Endothelial cell of umbilical vein (primary cell): Measurements from ENCODE around the gene RPS6KL1. TPM values are rescaled to one million over a fixed set of nuclear protein-coding genes. Genes with fewer than 3 reads are reported as not detected.

Experiments
- BruUV-seq: library from RNA; stranded (reverse); fragments of 400-500 nt; replicated peaks from 2 replicates; lab custom pipeline; 2021; lab: Mats Ljungman, UMichigan
- CTCF ChIA-PET: fragments of 300-600, 350-600 bp; sonication (Branson Sonifier 250); formaldehyde crosslinking; loops from one replicate; lab custom pipeline; 2021; ENCODE audit warnings: antibody characterized with exemption, inconsistent platforms; lab: Charles Lee
- POLR2A ChIA-PET: fragments of 300-600, 350-600 bp; sonication (Branson Sonifier 250); formaldehyde crosslinking; loops from one replicate; lab custom pipeline; 2021; ENCODE audit warnings: antibody characterized with exemption, inconsistent platforms; lab: Charles Lee
- DNase-seq: peaks from one replicate; pipeline ENCODE4 v3.0.0-alpha.2; 2011; ENCODE audit warnings: low read depth, low spot score
- FAIRE-seq: peaks from 2 replicates; lab custom pipeline; 2011; peaks lifted over from hg19 to GRCh38; lab: Jason Lieb, UNC
- H2AFZ ChIP-seq: 2 replicates; pipeline ENCODE4 v1.6.0; 2012; ENCODE audit warnings: low read depth, low read length, control low read depth, inconsistent platforms
- H3K27ac ChIP-seq: 2 replicates; pipeline ENCODE4 v1.5.1; 2011; ENCODE audit warnings: low read depth, mild to moderate bottlenecking, control low read depth, low read length, moderate library complexity; ENCODE audit not compliant: insufficient read depth
- H3K27me3 ChIP-seq, 2 experiments: 2 replicates each; pipeline versions ENCODE4 v1.6.0 to v1.6.1; 2011; ENCODE audit warnings: low read length in 2 of 2, mixed read lengths in 1 of 2; ENCODE audit not compliant: control insufficient read depth in 2 of 2, insufficient read depth in 2 of 2
- H3K36me3 ChIP-seq, 2 experiments: 2 replicates in 1 of 2; 3 replicates in 1 of 2; pipeline ENCODE4 v1.5.1; 2011; ENCODE audit warnings: low read length in 2 of 2, mild to moderate bottlenecking in 1 of 2, moderate library complexity in 1 of 2; ENCODE audit not compliant: control insufficient read depth in 2 of 2, insufficient read depth in 2 of 2; ENCODE audit errors: extremely low read depth in 1 of 2
- H3K4me1 ChIP-seq: 3 replicates; pipeline ENCODE4 v1.5.1; 2011; ENCODE audit warnings: mild to moderate bottlenecking, low read length; ENCODE audit not compliant: control insufficient read depth, insufficient read depth; ENCODE audit errors: extremely low read depth
- H3K4me2 ChIP-seq: 2 replicates; pipeline ENCODE4 v1.6.1; 2011; ENCODE audit warnings: low read length, control low read depth, mixed read lengths; ENCODE audit not compliant: insufficient read depth
- H3K4me3 ChIP-seq, 3 experiments: fragments of 200-600 bp in 1 of 3; sonication (generic), shearing (Covaris generic) in 1 of 3; replicated peaks in 1 of 3; 2 replicates each; pipeline ENCODE4 v1.5.1; 2011 to 2016; ENCODE audit warnings: control low read depth in 3 of 3, low read length in 3 of 3, mild to moderate bottlenecking in 2 of 3, inconsistent platforms in 1 of 3, low read depth in 1 of 3, moderate library complexity in 1 of 3; ENCODE audit not compliant: insufficient read depth in 1 of 3
- H3K79me2 ChIP-seq: 2 replicates; pipeline ENCODE4 v1.6.0; 2012; ENCODE audit warnings: low read length, inconsistent platforms; ENCODE audit not compliant: control insufficient read depth, insufficient read depth
- H3K9ac ChIP-seq: replicated peaks from 2 replicates; pipeline ENCODE3; 2011; ENCODE audit warnings: low read length, control low read depth; ENCODE audit not compliant: insufficient read depth; ENCODE audit errors: extremely low read depth
- H3K9me1 ChIP-seq: replicated peaks from 3 replicates; pipeline ENCODE4 v1.6.0; 2011; ENCODE audit warnings: mild to moderate bottlenecking, low read length; ENCODE audit not compliant: control insufficient read depth, insufficient read depth; ENCODE audit errors: extremely low read depth
- H3K9me3 ChIP-seq: replicated peaks from 2 replicates; pipeline ENCODE4 v1.5.1; 2012; ENCODE audit warnings: low read length, inconsistent platforms; ENCODE audit not compliant: control insufficient read depth, insufficient read depth
- H4K20me1 ChIP-seq: replicated peaks from 2 replicates; pipeline ENCODE3; 2011; ENCODE audit warnings: mild to moderate bottlenecking, low read length; ENCODE audit not compliant: control insufficient read depth, insufficient read depth; ENCODE audit errors: extremely low read depth
- MYC ChIP-seq: IDR thresholded peaks from one replicate; pipeline ENCODE4 v1.6.1; 2011; ENCODE audit warnings: mild to moderate bottlenecking, low read depth, low read length
- POLR2A ChIP-seq: IDR thresholded peaks from 2 replicates; pipeline ENCODE4 v1.6.1; 2012; ENCODE audit warnings: low read depth, mild to moderate bottlenecking, control low read depth, low read length
- POLR2AphosphoS5 ChIP-seq: IDR thresholded peaks from 2 replicates; pipeline ENCODE4 v1.6.1; 2012; ENCODE audit warnings: low read depth, mild to moderate bottlenecking, control low read depth, low read length, moderate library complexity; ENCODE audit not compliant: insufficient read depth
- dilution Hi-C: fragments of 300-500 bp; cut with MboI; formaldehyde crosslinking; loops from one replicate; pipeline ENCODE4 v1.15.0; 2019; ENCODE audit warnings: low sequenced_read_pairs; ENCODE audit not compliant: extremely low pct_ligation_motif_present
- intact Hi-C: fragments of 100-400 bp; cut with micrococcal nuclease; formaldehyde crosslinking; loops from one replicate; pipeline ENCODE4 v1.10.0; 2022
- polyA plus RNA-seq, 4 experiments: library from polyadenylated mRNA; depleted of rRNA in 3 of 4; stranded (reverse) in 3 of 4; unstranded in 1 of 4; fragments of >200 nt; gene quantifications; 2 replicates each; pipeline versions ENCODE4 v1.2.1 to v1.2.3, GENCODE V29; 2011 to 2012; ENCODE audit warnings: missing spikeins in 1 of 4
- total RNA-seq: library from RNA; stranded (reverse); gene quantifications from 2 replicates; pipeline ENCODE4 v1.2.3, GENCODE V29; 2021
- TF ChIP-seq, protein P1 (sequence below): IDR thresholded peaks from 2 replicates; pipeline ENCODE4 v1.6.1; 2011; ENCODE audit not compliant: insufficient read depth, insufficient read length
- TF ChIP-seq, protein P2 (sequence below), 2 donors: IDR thresholded peaks; 1 replicate in 1 of 2; 2 replicates in 1 of 2; pipeline ENCODE4 v1.5.1; 2011; ENCODE audit warnings: low read length in 2 of 2, mild to moderate bottlenecking in 2 of 2, moderate library complexity in 2 of 2, control low read depth in 1 of 2, inconsistent platforms in 1 of 2, low read depth in 1 of 2; ENCODE audit not compliant: insufficient read depth in 1 of 2; ENCODE audit errors: extremely low read depth in 1 of 2

The RPS6KL1 gene
- total and polyA plus RNA-seq, 2 donors (not counting 3 experiments of a cell fraction or from before 2014, with no cell fraction given), result 10.2 to 23.8 TPM

DNA sequence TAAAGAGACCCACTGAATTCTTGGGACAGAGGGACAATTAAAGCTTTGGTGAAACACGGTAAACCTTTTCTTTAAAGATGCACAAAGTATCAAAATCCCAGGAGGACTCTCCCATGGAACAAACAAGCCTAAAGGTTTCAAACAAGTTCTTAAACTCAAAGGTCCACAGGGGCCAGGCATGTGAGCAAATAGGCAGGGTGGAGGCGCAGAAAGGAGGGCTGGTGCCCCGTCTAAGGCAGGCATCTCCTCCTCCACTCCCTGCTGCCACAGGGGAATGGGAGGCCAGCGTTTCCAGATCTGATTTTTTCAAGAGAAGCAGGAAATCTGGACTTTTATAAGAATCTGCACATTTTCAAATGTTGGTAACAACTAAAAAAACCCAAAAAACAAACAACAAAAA, 7.6 kb downstream of the RPS6KL1 start:
- Histone ChIP-seq H3K4me3 (no peak overlapping the region), H3K79me2 (no peaks in the 10 kb centered on the region), H3K9ac (no peak overlapping the region), H3K4me2 (no peak overlapping the region), H3K4me1 (peaks cover 2% of the 10 kb centered on the region), H3K9me3 (no peaks in the 10 kb centered on the region), H3K36me3 (no peaks in the 10 kb centered on the region), H3K9me1 (no peaks in the 10 kb centered on the region), H2AFZ (no peak overlapping the region), H4K20me1 (no peaks in the 10 kb centered on the region), H3K27me3 (no peaks in the 10 kb centered on the region), H3K27ac (no peak overlapping the region)
- DNase-seq, result no peak
- TF ChIP-seq MYC (no peak), POLR2AphosphoS5 (no peak), POLR2A (no peak)
- no TSS peak for BruUV-seq
- intact Hi-C loops, result no loop called here
- no peak for FAIRE-seq
- ChIA-PET CTCF (interaction anchor here (1.6 to 4.5 kb wide), 3 partner anchors 24 to 174 kb away, joined by 3 to 53 read pairs (median 5); no protein-coding TSS in a partner anchor), POLR2A (no interaction called here)
- dilution Hi-C loops, result no loop called here

DNA sequence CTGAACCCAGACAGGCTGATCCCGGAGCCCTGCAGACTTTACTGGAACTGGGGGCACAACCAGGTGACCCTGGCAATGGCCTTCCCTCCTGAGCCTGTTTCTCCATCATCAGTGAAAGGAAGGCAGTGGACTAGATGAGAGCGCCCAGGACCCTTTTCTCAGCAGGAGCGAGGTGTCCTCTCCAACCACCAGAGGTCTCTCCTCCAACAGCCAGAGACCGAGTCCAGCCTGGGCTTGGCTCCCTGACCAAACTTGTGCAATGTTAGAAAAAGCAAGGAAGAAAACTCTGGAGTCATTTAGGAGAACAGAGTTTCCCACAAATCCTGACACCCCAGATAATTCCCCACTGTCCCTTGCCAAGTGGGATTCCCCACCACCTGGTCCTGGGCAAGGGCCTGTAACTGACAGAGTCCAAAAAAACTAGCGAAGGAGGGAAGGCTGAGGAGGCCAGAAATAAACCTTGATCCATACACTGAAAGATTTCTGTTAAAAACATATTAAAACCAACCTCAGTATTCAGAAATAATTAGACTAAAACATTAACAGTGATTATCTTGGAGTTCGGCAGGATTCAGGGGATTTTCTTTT, 9.0 kb downstream of the RPS6KL1 start:
- CTCF ChIA-PET, result interaction anchor here (1.1 to 4.5 kb wide), 3 partner anchors 9 to 176 kb away, joined by 3 to 53 read pairs (median 7); partner anchors contain the start of gene RPS6KL1

More for the DNA sequence above, 9.0 kb downstream of the RPS6KL1 start:
- H3K27me3 ChIP-seq, result no peaks in the 10 kb centered on the region
- H3K4me1 ChIP-seq, result peaks cover 3% of the 10 kb centered on the region
- no peak overlapping the region for H3K9ac ChIP-seq
- H3K36me3 ChIP-seq, result no peaks in the 10 kb centered on the region
- no peak overlapping the region for H3K4me3 ChIP-seq
- no peaks in the 10 kb centered on the region for H4K20me1 ChIP-seq
- POLR2A ChIA-PET, result no interaction called here
- no peaks in the 10 kb centered on the region for H3K9me1 ChIP-seq
- no peak overlapping the region for H3K4me2 ChIP-seq
- no peaks in the 10 kb centered on the region for H3K9me3 ChIP-seq
- H2AFZ ChIP-seq, result no peak overlapping the region
- intact Hi-C loops (loop anchor here (1.0 kb wide), 5 partner anchors 9 to 389 kb away; partner anchors contain the start of gene RPS6KL1), dilution Hi-C loops (no loop called here)
- no TSS peak for BruUV-seq
- H3K79me2 ChIP-seq, result no peaks in the 10 kb centered on the region
- DNase-seq, result peak; percentile 66
- no peak overlapping the region for H3K27ac ChIP-seq
- peak; percentile 96 for FAIRE-seq
- TF ChIP-seq, protein P1, sequence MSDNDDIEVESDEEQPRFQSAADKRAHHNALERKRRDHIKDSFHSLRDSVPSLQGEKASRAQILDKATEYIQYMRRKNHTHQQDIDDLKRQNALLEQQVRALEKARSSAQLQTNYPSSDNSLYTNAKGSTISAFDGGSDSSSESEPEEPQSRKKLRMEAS, result no peak
- TF ChIP-seq, protein P2, sequence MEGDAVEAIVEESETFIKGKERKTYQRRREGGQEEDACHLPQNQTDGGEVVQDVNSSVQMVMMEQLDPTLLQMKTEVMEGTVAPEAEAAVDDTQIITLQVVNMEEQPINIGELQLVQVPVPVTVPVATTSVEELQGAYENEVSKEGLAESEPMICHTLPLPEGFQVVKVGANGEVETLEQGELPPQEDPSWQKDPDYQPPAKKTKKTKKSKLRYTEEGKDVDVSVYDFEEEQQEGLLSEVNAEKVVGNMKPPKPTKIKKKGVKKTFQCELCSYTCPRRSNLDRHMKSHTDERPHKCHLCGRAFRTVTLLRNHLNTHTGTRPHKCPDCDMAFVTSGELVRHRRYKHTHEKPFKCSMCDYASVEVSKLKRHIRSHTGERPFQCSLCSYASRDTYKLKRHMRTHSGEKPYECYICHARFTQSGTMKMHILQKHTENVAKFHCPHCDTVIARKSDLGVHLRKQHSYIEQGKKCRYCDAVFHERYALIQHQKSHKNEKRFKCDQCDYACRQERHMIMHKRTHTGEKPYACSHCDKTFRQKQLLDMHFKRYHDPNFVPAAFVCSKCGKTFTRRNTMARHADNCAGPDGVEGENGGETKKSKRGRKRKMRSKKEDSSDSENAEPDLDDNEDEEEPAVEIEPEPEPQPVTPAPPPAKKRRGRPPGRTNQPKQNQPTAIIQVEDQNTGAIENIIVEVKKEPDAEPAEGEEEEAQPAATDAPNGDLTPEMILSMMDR (IDR thresholded peaks at IDR 0.05; ENCODE audit: extremely low read depth in 1 of 2, insufficient read depth in 1 of 2, low read depth in 1 of 2, low read length in 2 of 2), result peak; percentile 85 to 87
